PC-3 (cell line): ENCODE measurements around the gene TNFSF13B. TPM values are rescaled to one million over a fixed set of nuclear protein-coding genes. Genes with fewer than 3 reads are reported as not detected.

ENCODE experiments used
- ATAC-seq: fragments of 200-7000 bp; cut with Tn5 transposase; 2 replicates; pipeline ENCODE4 v1.9.1; 2020; ENCODE audit warnings: mild to moderate bottlenecking, moderate library complexity
- BruUV-seq: library from RNA; stranded (reverse); fragments of 400-500 nt; replicated peaks from 2 replicates; lab custom pipeline; 2021; lab: Mats Ljungman, UMichigan
- CTCF ChIA-PET: fragments of 300-600 bp; sonication (Branson Sonifier 250); formaldehyde crosslinking; loops from one replicate; lab custom pipeline; 2022; ENCODE audit warnings: antibody characterized with exemption; lab: Charles Lee
- POLR2A ChIA-PET: fragments of 300-600 bp; sonication (Branson Sonifier 250); formaldehyde crosslinking; loops from one replicate; lab custom pipeline; 2022; ENCODE audit warnings: antibody characterized with exemption; ENCODE audit not compliant: unreplicated experiment; lab: Charles Lee
- DNase-seq: peaks from one replicate; pipeline ENCODE4 v3.0.0-alpha.2; 2015
- H2AFZ ChIP-seq: fragments of 300-600 bp; sonication (generic); 2 replicates; pipeline ENCODE4 v1.6.0; 2016; ENCODE audit warnings: antibody characterized with exemption, low read length
- H3F3A ChIP-seq: fragments of 300-600 bp; sonication (generic); one replicate; pipeline ENCODE4 v1.6.0; 2017; ENCODE audit warnings: antibody characterized with exemption, low read length, control low read depth, mild to moderate bottlenecking; ENCODE audit not compliant: unreplicated experiment
- H3K27ac ChIP-seq: fragments of 300-600 bp; sonication (generic); 2 replicates; pipeline ENCODE4 v1.5.1; 2016; ENCODE audit warnings: mild to moderate bottlenecking, low read length
- H3K27me3 ChIP-seq: fragments of 300-600 bp; sonication (generic); 2 replicates; pipeline ENCODE4 v1.6.1; 2016; ENCODE audit warnings: low read length, mixed read lengths
- H3K36me3 ChIP-seq: fragments of 300-600 bp; sonication (generic); 2 replicates; pipeline ENCODE4 v1.6.1; 2016; ENCODE audit warnings: low read depth, mixed run types, low read length, mixed read lengths
- H3K4me1 ChIP-seq: fragments of 300-600 bp; sonication (generic); 2 replicates; pipeline ENCODE4 v1.5.1; 2016; ENCODE audit warnings: low read length; ENCODE audit not compliant: insufficient read depth
- H3K4me2 ChIP-seq: fragments of 300-600 bp; sonication (generic); 2 replicates; pipeline ENCODE4 v1.6.0; 2016; ENCODE audit warnings: low read length
- H3K4me3 ChIP-seq: fragments of 300-600 bp; sonication (generic); 2 replicates; pipeline ENCODE4 v1.5.1; 2016; ENCODE audit warnings: mild to moderate bottlenecking, low read length, mixed read lengths
- H3K79me2 ChIP-seq: fragments of 300-600 bp; sonication (generic); 2 replicates; pipeline ENCODE4 v1.6.1; 2017; ENCODE audit warnings: low read length, mixed read lengths
- H3K9ac ChIP-seq: fragments of 300-600 bp; sonication (generic); 2 replicates; pipeline ENCODE4 v1.6.0; 2016; ENCODE audit warnings: mild to moderate bottlenecking, low read length
- H3K9me2 ChIP-seq: fragments of 300-600 bp; sonication (generic); replicated peaks from 2 replicates; pipeline ENCODE4 v1.6.1; 2016; ENCODE audit warnings: mixed run types, low read length, mixed read lengths
- H3K9me3 ChIP-seq: fragments of 300-600 bp; sonication (generic); 2 replicates; pipeline ENCODE4 v1.6.1; 2016; ENCODE audit warnings: low read length, mixed read lengths
- H4K20me1 ChIP-seq: fragments of 300-600 bp; sonication (generic); 2 replicates; pipeline ENCODE4 v1.6.1; 2016; ENCODE audit warnings: low read length, mixed read lengths
- EZH2 ChIP-seq: fragments of 300-600 bp; sonication (generic); IDR thresholded peaks from one replicate; pipeline ENCODE4 v1.6.1; 2017; ENCODE audit warnings: antibody characterized with exemption, mild to moderate bottlenecking, low read length; ENCODE audit not compliant: unreplicated experiment
- EZH2phosphoT487 ChIP-seq: fragments of 300-600 bp; sonication (generic); IDR thresholded peaks from 2 replicates; pipeline ENCODE4 v1.6.1; 2018; ENCODE audit warnings: mild to moderate bottlenecking, antibody characterized with exemption, low read length, borderline replicate concordance
- intact Hi-C: fragments of 100-400 bp; cut with micrococcal nuclease; formaldehyde crosslinking; loops from 2 replicates; pipeline ENCODE4 v1.9.0; 2023
- total RNA-seq: library from RNA; depleted of rRNA; stranded (reverse); fragments of >200 nt; gene quantifications from 2 replicates; pipeline ENCODE4 v1.2.3, GENCODE V29; 2014
- TF ChIP-seq, protein P1 (sequence below): fragments of 300-600 bp; sonication (generic); conservative IDR thresholded peaks from 2 replicates; pipeline ENCODE4 v1.5.1; 2017; ENCODE audit warnings: antibody characterized with exemption, low read depth, mild to moderate bottlenecking, low read length

TNFSF13B gene
- total RNA-seq, 1 experiment from 2014 or later, result not detected

DNA sequence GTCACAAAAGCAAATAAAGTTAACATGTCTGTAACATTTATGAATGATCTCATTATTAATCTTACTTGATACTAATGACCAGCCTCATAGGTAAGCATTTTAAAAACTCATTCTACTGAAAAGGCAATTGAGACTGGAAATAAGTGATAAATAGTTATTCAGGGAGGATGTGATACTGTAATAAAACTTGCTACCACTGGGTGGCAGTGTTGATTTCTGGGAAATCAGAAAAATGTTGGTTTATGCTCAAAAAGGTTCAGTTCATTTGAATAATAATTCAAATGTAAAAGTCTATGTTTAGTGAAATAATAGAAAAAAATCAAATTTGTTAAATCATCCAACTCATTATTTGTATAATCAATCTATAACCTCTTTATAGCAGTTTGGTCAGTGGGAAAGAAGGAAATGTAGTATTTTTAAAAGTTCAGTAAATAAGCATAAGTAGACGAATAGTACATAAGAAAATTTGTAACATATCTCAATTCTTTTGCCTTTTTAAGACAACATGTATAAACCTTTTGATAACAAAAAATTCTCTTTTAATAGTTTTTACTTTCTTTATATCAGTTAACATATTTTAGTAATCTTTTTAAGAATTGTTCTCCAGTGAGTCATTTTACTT, 41.8 kb upstream of the TNFSF13B start:
- H3K9me2 ChIP-seq, result no peaks in the 10 kb centered on the region
- peaks cover 48% of the 10 kb centered on the region for H3K79me2 ChIP-seq
- no peaks in the 10 kb centered on the region for H3F3A ChIP-seq
- H3K9ac ChIP-seq, result no peak overlapping the region
- peaks cover 17% of the 10 kb centered on the region for H3K4me1 ChIP-seq
- H3K9me3 ChIP-seq, result no peaks in the 10 kb centered on the region
- H4K20me1 ChIP-seq, result 0 out of 2 replicates have a peak, but pooled peaks cover 13% of the 10 kb centered on the region
- intact Hi-C loops, result loop anchor here (5.0 kb wide), 2 partner anchors 95 to 670 kb away; no protein-coding TSS in a partner anchor
- DNase-seq, result peak; percentile 67
- H3K27ac ChIP-seq, result no peak overlapping the region
- H3K27me3 ChIP-seq, result no peaks in the 10 kb centered on the region
- TF ChIP-seq, protein P1, sequence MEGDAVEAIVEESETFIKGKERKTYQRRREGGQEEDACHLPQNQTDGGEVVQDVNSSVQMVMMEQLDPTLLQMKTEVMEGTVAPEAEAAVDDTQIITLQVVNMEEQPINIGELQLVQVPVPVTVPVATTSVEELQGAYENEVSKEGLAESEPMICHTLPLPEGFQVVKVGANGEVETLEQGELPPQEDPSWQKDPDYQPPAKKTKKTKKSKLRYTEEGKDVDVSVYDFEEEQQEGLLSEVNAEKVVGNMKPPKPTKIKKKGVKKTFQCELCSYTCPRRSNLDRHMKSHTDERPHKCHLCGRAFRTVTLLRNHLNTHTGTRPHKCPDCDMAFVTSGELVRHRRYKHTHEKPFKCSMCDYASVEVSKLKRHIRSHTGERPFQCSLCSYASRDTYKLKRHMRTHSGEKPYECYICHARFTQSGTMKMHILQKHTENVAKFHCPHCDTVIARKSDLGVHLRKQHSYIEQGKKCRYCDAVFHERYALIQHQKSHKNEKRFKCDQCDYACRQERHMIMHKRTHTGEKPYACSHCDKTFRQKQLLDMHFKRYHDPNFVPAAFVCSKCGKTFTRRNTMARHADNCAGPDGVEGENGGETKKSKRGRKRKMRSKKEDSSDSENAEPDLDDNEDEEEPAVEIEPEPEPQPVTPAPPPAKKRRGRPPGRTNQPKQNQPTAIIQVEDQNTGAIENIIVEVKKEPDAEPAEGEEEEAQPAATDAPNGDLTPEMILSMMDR, result peak; percentile 83
- no peak for TF ChIP-seq EZH2
- H3K4me2 ChIP-seq, result no peak overlapping the region
- H3K36me3 ChIP-seq, result peaks cover 3% of the 10 kb centered on the region; the same call in 1 of the 2 replicates
- ATAC-seq, result peak; percentile 18; the same call in 1 of the 2 replicates
- ChIA-PET CTCF (no interaction called here), POLR2A (no interaction called here)
- no peak overlapping the region for H2AFZ ChIP-seq
- no TSS peak for BruUV-seq
- no peak overlapping the region for H3K4me3 ChIP-seq

DNA sequence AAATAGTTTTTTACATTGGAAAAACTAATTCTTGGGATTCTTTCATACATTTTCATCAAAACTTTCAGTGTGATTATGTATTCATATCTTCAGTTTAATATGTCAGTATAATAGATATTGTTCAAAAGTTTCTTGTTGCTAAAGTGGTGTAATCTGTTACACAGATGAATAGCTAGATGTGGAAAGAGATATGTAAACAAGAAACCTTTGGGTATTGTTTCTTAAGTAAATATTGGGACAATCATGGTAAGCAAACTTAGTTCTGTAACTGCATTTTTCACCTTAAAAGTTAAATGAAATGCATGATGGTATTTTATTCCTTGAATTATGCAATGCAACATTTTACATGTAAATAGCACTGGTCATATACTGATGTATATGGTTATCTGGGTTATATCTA, 39.1 kb upstream of the TNFSF13B start:
- no TSS peak for BruUV-seq
- no peaks in the 10 kb centered on the region for H3K9me2 ChIP-seq
- no peaks in the 10 kb centered on the region for H3F3A ChIP-seq
- no peak overlapping the region for H3K27ac ChIP-seq
- ChIA-PET CTCF (no interaction called here), POLR2A (no interaction called here)
- no peak for DNase-seq
- H3K4me3 ChIP-seq, result no peak overlapping the region
- 0 out of 2 replicates have a peak, but pooled peaks have one; percentile 22 for ATAC-seq
- no peaks in the 10 kb centered on the region for H3K9me3 ChIP-seq
- 0 out of 2 replicates have a peak, but pooled peaks cover 5% of the 10 kb centered on the region for H4K20me1 ChIP-seq
- no peak overlapping the region for H3K9ac ChIP-seq
- peaks cover 21% of the 10 kb centered on the region for H3K79me2 ChIP-seq
- peaks cover 17% of the 10 kb centered on the region for H3K4me1 ChIP-seq
- H2AFZ ChIP-seq, result no peak overlapping the region
- H3K4me2 ChIP-seq, result no peak overlapping the region
- TF ChIP-seq, protein P1, result no peak
- TF ChIP-seq EZH2 (no peak), EZH2phosphoT487 (no peak)
- H3K36me3 ChIP-seq, result peaks cover 3% of the 10 kb centered on the region; the same call in 1 of the 2 replicates
- intact Hi-C loops, result no loop called here
- H3K27me3 ChIP-seq, result no peaks in the 10 kb centered on the region

DNA sequence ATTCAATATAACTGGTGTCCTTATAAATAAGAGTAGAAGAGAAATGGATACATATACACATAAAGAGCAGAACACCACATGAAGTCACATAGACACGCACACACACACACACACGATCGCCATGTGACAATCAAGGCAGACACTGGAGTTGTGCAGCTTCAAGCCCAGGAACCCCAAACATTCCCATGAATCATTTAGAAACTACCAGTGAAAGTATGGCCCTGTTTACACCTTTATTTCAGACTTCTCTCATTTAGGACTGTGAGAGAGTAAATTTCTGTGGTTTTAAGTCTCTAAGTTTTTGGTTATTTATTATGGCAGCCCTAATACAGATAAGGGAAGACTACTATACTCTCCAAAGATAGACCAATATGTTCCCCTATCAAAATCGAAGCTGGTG, 20.4 kb upstream of the TNFSF13B start:
- BruUV-seq, result no TSS peak
- Histone ChIP-seq H3K9me3 (no peaks in the 10 kb centered on the region), H3K4me3 (no peak overlapping the region), H3K9me2 (no peaks in the 10 kb centered on the region), H3K27me3 (no peaks in the 10 kb centered on the region), H3K36me3 (no peaks in the 10 kb centered on the region), H3K27ac (no peak overlapping the region), H3F3A (no peaks in the 10 kb centered on the region), H3K79me2 (no peaks in the 10 kb centered on the region), H3K4me2 (no peak overlapping the region), H2AFZ (no peak overlapping the region), H4K20me1 (no peaks in the 10 kb centered on the region), H3K9ac (no peak overlapping the region), H3K4me1 (no peaks in the 10 kb centered on the region)
- ChIA-PET CTCF (no interaction called here), POLR2A (no interaction called here)
- DNase-seq (no peak), ATAC-seq (no peak)
- TF ChIP-seq EZH2phosphoT487, result no peak
- TF ChIP-seq, protein P1, result no peak
- TF ChIP-seq EZH2, result no peak
- intact Hi-C loops, result no loop called here
